ENCODE data around the gene GPC5.
"Not testable (repeated sequence)": the region's sequence is repeated elsewhere in the genome, so short reads cannot be mapped to it uniquely, and the experiment has no call there.

The GPC5 gene

GRCh38 chr13:91879360-91879759 is 480.9 kb downstream of the GPC5 start:
- no peak for DNase-seq (ENCODE audit: extremely low read depth, low read depth)
- no peak for TF ChIP-seq CTCF (IDR thresholded peaks at IDR 0.05; ENCODE audit: low read depth, low read length)

DNA sequence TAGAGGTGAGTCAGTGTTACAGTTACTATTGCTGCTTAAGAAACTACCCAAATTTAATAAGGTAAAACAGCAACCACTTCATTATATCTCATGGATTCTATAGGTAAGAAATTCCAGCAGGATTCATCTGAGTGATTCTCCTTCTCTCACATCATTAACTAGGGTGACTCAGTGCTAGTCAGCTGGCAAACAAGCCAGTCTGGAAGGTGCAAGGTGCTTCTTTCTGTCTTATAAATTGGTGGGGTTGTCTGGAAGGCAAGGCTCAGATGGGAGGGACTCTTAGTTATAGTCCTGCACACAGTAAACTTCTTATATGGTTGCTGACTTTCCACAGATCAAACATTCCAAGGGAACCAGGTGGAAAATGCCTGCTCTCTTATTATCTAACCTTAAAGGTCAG is 484.5 kb downstream of the GPC5 start:
- no peak for DNase-seq (ENCODE audit: extremely low read depth, low read depth)
- TF ChIP-seq CTCF (IDR thresholded peaks at IDR 0.05; ENCODE audit: low read depth, low read length): no peak

DNA sequence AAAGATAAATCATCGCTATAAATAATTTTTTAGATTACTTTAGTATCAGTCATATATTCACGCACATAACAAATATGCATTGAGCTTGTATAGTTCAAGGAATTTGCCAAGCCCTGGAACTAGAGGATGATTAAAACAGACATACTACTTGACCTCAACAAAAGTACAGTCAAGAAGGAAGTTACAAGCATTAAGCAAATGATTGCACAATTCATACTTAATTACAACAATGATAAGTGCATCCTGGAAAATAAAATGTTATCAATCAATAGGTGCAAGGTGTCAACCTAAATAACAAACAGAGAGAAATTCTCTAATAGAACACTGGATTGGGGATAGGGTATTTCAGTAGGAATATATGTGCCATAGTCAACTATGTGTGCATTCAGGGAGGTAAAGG is 491.2 kb downstream of the GPC5 start:
- DNase-seq (ENCODE audit: extremely low read depth, low read depth): no peak
- no peak for TF ChIP-seq CTCF (IDR thresholded peaks at IDR 0.05; ENCODE audit: low read depth, low read length)

DNA sequence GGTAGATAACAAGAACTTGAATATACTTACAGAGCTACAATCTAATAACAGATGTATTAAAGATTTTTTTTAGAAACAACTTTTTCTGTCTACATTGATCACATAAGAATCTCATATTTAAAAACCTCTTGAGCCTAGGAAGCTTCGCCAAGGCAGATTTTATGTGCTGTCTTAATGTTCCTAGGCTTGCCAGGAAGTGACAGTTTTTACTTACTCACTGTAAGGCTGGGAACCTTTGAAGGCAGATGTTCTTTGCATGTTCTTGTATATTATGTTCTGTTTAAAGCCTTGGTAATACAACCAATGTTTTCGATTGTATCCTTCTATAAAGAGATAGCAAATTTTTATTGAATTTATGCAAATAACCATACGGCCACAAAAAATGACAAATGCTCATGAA is 492.7 kb downstream of the GPC5 start:
- TF ChIP-seq CTCF (IDR thresholded peaks at IDR 0.05; ENCODE audit: low read depth, low read length): no peak

GRCh38 chr13:91893040-91893439 is 494.6 kb downstream of the GPC5 start:
- TF ChIP-seq CTCF (IDR thresholded peaks at IDR 0.05; ENCODE audit: low read depth, low read length): no peak
- no peak for DNase-seq (ENCODE audit: extremely low read depth, low read depth)

More for the DNA sequence above, 492.7 kb downstream of the GPC5 start:
- no peak for DNase-seq (ENCODE audit: extremely low read depth, low read depth)

GRCh38 chr13:91894316-91894715 is 495.9 kb downstream of the GPC5 start:
- no peak for TF ChIP-seq CTCF (IDR thresholded peaks at IDR 0.05; ENCODE audit: low read depth, low read length)
- DNase-seq (ENCODE audit: extremely low read depth, low read depth): no peak

GRCh38 chr13:91896547-91896946 is 498.1 kb downstream of the GPC5 start:
- TF ChIP-seq CTCF (IDR thresholded peaks at IDR 0.05; ENCODE audit: low read depth, low read length): no peak
- DNase-seq (ENCODE audit: extremely low read depth, low read depth): no peak

- DNase-seq (ENCODE audit: extremely low read depth, low read depth): not testable (repeated sequence)
Measured at GRCh38 chr13:91898986-91899385, 500.6 kb downstream of the GPC5 start.

All from AG09319 (cell line).